NT2/D1 (cell line): ENCODE results near the gene ATG16L1.

Experiments used
- SUZ12 ChIP-seq: IDR thresholded peaks from 2 replicates; pipeline ENCODE4 v1.6.1; 2011; ENCODE audit not compliant: insufficient read length, insufficient read depth; ENCODE audit errors: extremely low read depth
- YY1 ChIP-seq: IDR thresholded peaks from 2 replicates; pipeline ENCODE4 v1.6.1; 2011; ENCODE audit not compliant: insufficient read length, insufficient read depth
- ZNF274 ChIP-seq: IDR thresholded peaks from 2 replicates; pipeline ENCODE4 v1.6.1; 2011; ENCODE audit warnings: mild to moderate bottlenecking, low read depth, low read length

DNA sequence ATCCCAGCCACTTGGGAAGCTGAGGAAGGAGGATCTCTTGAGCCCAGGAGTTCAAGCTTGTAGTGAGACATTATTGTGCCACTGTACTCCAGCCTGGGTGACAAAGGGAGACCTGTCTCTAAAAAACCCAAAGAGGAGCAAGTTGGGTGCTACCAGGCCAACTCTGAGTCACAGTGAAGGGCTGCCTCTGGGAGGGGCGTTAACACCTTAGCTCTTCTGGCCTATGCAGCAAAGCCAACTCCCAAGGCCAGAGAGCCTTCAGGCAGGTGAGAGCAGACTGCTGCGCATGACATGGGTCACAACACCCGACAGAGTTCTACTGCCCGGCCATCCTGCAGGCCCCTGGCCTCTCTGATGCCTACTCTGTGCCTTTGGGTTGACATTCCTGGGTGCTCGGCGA lies 32.6 kb upstream of the ATG16L1 start:
- TF ChIP-seq ZNF274: no peak
- no peak for TF ChIP-seq YY1
- TF ChIP-seq SUZ12: no peak
